Mammary epithelial cell (primary cell): ENCODE results near the gene RNF208.

Source experiments
- CTCF ChIP-seq, 2 donors: IDR thresholded peaks in 1 of 2; conservative IDR thresholded peaks in 1 of 2; 2 replicates each; pipeline ENCODE4 v1.5.1; 2011 to 2012; ENCODE audit warnings: inconsistent platforms in 2 of 2, low read length in 2 of 2, mild to moderate bottlenecking in 2 of 2, control low read depth in 1 of 2, low read depth in 1 of 2; ENCODE audit not compliant: insufficient read depth in 1 of 2; ENCODE audit errors: extremely low read depth in 1 of 2
- EZH2 ChIP-seq: IDR thresholded peaks from 2 replicates; pipeline ENCODE4 v1.6.1; 2012; ENCODE audit warnings: low read length, inconsistent platforms, borderline replicate concordance

DNA sequence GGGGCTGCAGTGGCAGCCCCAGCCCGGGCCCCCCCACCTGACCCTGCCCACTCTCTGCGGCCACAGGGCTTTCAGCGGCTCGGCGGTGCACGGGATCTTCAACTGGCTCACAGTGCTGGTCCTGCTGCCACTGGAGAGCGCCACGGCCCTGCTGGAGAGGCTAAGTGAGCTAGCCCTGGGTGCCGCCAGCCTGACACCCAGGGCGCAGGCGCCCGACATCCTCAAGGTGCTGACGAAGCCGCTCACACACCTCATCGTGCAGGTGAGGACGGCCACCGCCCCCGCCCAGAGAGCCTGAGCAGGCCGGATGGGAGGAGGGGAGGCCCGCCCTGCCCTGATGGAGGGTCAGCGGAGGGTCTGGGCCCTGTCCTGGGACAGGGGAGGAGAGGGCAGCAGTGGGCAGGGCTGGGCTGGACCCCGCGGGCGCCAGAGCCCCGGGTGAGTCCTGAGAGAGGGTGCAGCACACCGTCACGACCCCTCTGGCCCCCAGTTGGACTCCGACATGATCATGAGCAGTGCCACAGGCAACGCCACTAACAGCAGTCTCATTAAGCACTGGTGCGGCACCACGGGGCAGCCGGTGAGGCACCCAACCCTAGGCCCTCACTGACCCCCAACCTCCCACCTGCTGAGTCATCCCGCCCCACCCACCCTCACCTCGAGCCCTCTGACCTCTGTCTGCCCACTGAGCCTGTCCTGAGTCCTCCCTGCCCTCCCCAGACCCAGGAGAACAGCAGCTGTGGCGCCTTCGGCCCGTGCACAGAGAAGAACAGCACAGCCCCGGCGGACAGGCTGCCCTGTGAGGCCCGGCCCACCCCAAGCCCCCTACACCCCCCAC lies 11.3 kb upstream of the RNF208 start:
- TF ChIP-seq CTCF (conservative IDR thresholded peaks at IDR 0.05 in 1 of 2, IDR thresholded peaks at IDR 0.05 in 1 of 2; ENCODE audit: extremely low read depth in 1 of 2, insufficient read depth in 1 of 2, low read depth in 1 of 2, low read length in 2 of 2) (no peak), EZH2 (no peak)
